ENCODE data around the gene ADORA2B.

ADORA2B gene

GRCh38 chr17:15928286-15928785, 16.6 kb upstream of the ADORA2B start:
- H3K4me2 ChIP-seq (ENCODE audit: low read length), result no peak overlapping the region
- no peaks in the 10 kb centered on the region for H3F3A ChIP-seq (ENCODE audit: insufficient read depth, low read length)
- H2AFZ ChIP-seq (ENCODE audit: low read length), result no peak overlapping the region
- no peaks in the 10 kb centered on the region for H3K9me2 ChIP-seq (ENCODE audit: low read depth, low read length)
- TF ChIP-seq EZH2 (IDR thresholded peaks at IDR 0.05; ENCODE audit: borderline replicate concordance, low read length), result no peak
- no peak for TF ChIP-seq CTCF (IDR thresholded peaks at IDR 0.05; ENCODE audit: low read length)
- no peaks in the 10 kb centered on the region for H4K20me1 ChIP-seq (ENCODE audit: insufficient read depth, low read length)
- no peaks in the 10 kb centered on the region for H3K4me1 ChIP-seq (ENCODE audit: insufficient read depth, low read length, severe bottlenecking)
- no peak overlapping the region for H3K27ac ChIP-seq (ENCODE audit: low read depth, low read length, poor library complexity, severe bottlenecking)
- H3K36me3 ChIP-seq (ENCODE audit: insufficient read depth, low read length), result no peaks in the 10 kb centered on the region
- no peaks in the 10 kb centered on the region for H3K9me3 ChIP-seq (ENCODE audit: low read length)
- no peak overlapping the region for H3K9ac ChIP-seq (ENCODE audit: low read length)
- no peaks in the 10 kb centered on the region for H3K79me2 ChIP-seq (ENCODE audit: insufficient read depth, low read length)
- no peaks in the 10 kb centered on the region for H3K27me3 ChIP-seq (ENCODE audit: insufficient read depth, low read length)
- H3K4me3 ChIP-seq (ENCODE audit: low read depth, low read length, poor library complexity, severe bottlenecking), result no peak overlapping the region

- H4K20me1 ChIP-seq (ENCODE audit: insufficient read depth, low read length), result no peaks in the 10 kb centered on the region
- H3K4me1 ChIP-seq (ENCODE audit: insufficient read depth, low read length, severe bottlenecking), result no peaks in the 10 kb centered on the region
- no peaks in the 10 kb centered on the region for H3K9me3 ChIP-seq (ENCODE audit: low read length)
- H3K9ac ChIP-seq (ENCODE audit: low read length), result no peak overlapping the region
- H3F3A ChIP-seq (ENCODE audit: insufficient read depth, low read length), result no peaks in the 10 kb centered on the region
- TF ChIP-seq CTCF (IDR thresholded peaks at IDR 0.05; ENCODE audit: low read length) (no peak), EZH2 (IDR thresholded peaks at IDR 0.05; ENCODE audit: borderline replicate concordance, low read length) (no peak)
- H3K27me3 ChIP-seq (ENCODE audit: insufficient read depth, low read length), result no peaks in the 10 kb centered on the region
- no peak overlapping the region for H2AFZ ChIP-seq (ENCODE audit: low read length)
- no peak overlapping the region for H3K4me3 ChIP-seq (ENCODE audit: low read depth, low read length, poor library complexity, severe bottlenecking)
- no peak overlapping the region for H3K4me2 ChIP-seq (ENCODE audit: low read length)
- no peaks in the 10 kb centered on the region for H3K36me3 ChIP-seq (ENCODE audit: insufficient read depth, low read length)
- H3K9me2 ChIP-seq (ENCODE audit: low read depth, low read length), result no peaks in the 10 kb centered on the region
- no peaks in the 10 kb centered on the region for H3K79me2 ChIP-seq (ENCODE audit: insufficient read depth, low read length)
- H3K27ac ChIP-seq (ENCODE audit: low read depth, low read length, poor library complexity, severe bottlenecking), result no peak overlapping the region
These were observed 15.0 kb upstream of the ADORA2B start for GRCh38 chr17:15929941-15930340.

- Histone ChIP-seq H3F3A (ENCODE audit: insufficient read depth, low read length) (no peaks in the 10 kb centered on the region), H3K4me3 (ENCODE audit: low read depth, low read length, poor library complexity, severe bottlenecking) (no peak overlapping the region), H3K4me1 (ENCODE audit: insufficient read depth, low read length, severe bottlenecking) (no peaks in the 10 kb centered on the region), H3K4me2 (ENCODE audit: low read length) (no peak overlapping the region), H3K36me3 (ENCODE audit: insufficient read depth, low read length) (no peaks in the 10 kb centered on the region), H3K27me3 (ENCODE audit: insufficient read depth, low read length) (no peaks in the 10 kb centered on the region), H2AFZ (ENCODE audit: low read length) (no peak overlapping the region), H3K9me2 (ENCODE audit: low read depth, low read length) (no peaks in the 10 kb centered on the region), H3K9ac (ENCODE audit: low read length) (no peak overlapping the region), H3K27ac (ENCODE audit: low read depth, low read length, poor library complexity, severe bottlenecking) (no peak overlapping the region), H4K20me1 (ENCODE audit: insufficient read depth, low read length) (no peaks in the 10 kb centered on the region), H3K79me2 (ENCODE audit: insufficient read depth, low read length) (no peaks in the 10 kb centered on the region), H3K9me3 (ENCODE audit: low read length) (no peaks in the 10 kb centered on the region)
- TF ChIP-seq CTCF (IDR thresholded peaks at IDR 0.05; ENCODE audit: low read length) (no peak), EZH2 (IDR thresholded peaks at IDR 0.05; ENCODE audit: borderline replicate concordance, low read length) (no peak)
These were observed 14.5 kb upstream of the ADORA2B start for GRCh38 chr17:15930426-15930825.

Measured in OCI-LY1 (cell line).